Nephron progenitor cell (in vitro differentiated cells): ENCODE measurements around the gene ARFGEF3.
A peak's percentile ranks its signal among the peaks of the same experiment; 100 is the strongest.

Source experiments
- DNase-seq: peaks from one replicate; pipeline ENCODE4 v3.0.0; 2021
- H3K27ac Mint-ChIP-seq: 2 replicates; pipeline ENCODE4 v1.8.0; 2021; ENCODE audit warnings: mild to moderate bottlenecking, moderate library complexity, mixed read lengths
- H3K27me3 Mint-ChIP-seq: 2 replicates; pipeline ENCODE4 v1.8.0; 2021; ENCODE audit warnings: mild to moderate bottlenecking, low read depth, mixed read lengths; ENCODE audit not compliant: poor library complexity
- H3K36me3 Mint-ChIP-seq: 2 replicates; pipeline ENCODE4 v1.8.0; 2021; ENCODE audit warnings: low read depth, mixed read lengths
- H3K4me1 Mint-ChIP-seq: 2 replicates; pipeline ENCODE4 v1.8.0; 2021; ENCODE audit warnings: mixed read lengths
- H3K4me3 Mint-ChIP-seq: 2 replicates; pipeline ENCODE4 v1.8.0; 2021; ENCODE audit warnings: mild to moderate bottlenecking, moderate library complexity, mixed read lengths
- H3K9me3 Mint-ChIP-seq: 2 replicates; pipeline ENCODE4 v1.8.0; 2021; ENCODE audit warnings: mild to moderate bottlenecking, moderate library complexity, mixed read lengths
- TF ChIP-seq, protein P1 (sequence below): fragments of 200-600 bp; sonication (generic); IDR thresholded peaks from 2 replicates; pipeline ENCODE4 v1.5.0; 2021; ENCODE audit warnings: antibody characterized with exemption

The ARFGEF3 gene

DNA sequence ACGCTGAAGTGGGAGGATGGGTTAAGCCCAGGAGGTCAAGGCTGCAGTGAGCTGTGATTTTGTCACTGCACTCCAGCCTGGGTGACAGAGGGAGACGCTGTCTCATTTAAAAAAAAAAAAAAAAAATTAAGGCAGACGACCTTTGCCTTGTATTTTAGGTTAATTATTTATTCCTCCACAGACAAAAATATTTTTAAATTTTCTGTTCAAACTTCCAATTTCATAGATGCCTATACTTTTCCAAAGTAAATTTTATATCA is 209.6 kb downstream of the ARFGEF3 start:
- H3K27me3 Mint-ChIP-seq = peaks cover 3% of the 10 kb centered on the region
- DNase-seq = no peak
- H3K9me3 Mint-ChIP-seq = peaks cover 17% of the 10 kb centered on the region
- H3K36me3 Mint-ChIP-seq = peaks cover 5% of the 10 kb centered on the region
- H3K4me3 Mint-ChIP-seq = peak overlapping the region; percentile 71
- H3K27ac Mint-ChIP-seq = peak overlapping the region; percentile 82
- peaks cover 33% of the 10 kb centered on the region for H3K4me1 Mint-ChIP-seq
- TF ChIP-seq, protein P1, sequence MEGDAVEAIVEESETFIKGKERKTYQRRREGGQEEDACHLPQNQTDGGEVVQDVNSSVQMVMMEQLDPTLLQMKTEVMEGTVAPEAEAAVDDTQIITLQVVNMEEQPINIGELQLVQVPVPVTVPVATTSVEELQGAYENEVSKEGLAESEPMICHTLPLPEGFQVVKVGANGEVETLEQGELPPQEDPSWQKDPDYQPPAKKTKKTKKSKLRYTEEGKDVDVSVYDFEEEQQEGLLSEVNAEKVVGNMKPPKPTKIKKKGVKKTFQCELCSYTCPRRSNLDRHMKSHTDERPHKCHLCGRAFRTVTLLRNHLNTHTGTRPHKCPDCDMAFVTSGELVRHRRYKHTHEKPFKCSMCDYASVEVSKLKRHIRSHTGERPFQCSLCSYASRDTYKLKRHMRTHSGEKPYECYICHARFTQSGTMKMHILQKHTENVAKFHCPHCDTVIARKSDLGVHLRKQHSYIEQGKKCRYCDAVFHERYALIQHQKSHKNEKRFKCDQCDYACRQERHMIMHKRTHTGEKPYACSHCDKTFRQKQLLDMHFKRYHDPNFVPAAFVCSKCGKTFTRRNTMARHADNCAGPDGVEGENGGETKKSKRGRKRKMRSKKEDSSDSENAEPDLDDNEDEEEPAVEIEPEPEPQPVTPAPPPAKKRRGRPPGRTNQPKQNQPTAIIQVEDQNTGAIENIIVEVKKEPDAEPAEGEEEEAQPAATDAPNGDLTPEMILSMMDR = no peak

DNA sequence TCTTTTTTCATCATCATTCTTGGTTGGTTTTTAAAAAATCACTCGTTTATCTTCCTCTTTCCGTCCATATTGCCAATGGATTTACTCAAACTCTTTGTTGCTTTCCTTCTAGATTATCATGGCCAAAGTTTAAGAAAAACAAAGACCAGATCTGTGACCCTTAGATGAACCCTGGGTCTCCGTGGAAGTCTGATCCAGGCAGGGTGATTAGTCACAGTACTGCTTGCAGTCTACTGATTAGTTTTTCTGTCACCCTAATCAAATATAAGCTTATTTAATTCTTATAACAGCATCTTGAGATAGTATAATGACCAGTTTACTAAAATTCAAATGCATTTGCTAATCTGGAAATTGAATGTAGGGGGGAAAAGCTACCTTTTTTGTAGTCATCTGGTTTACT is 210.0 kb downstream of the ARFGEF3 start:
- Mint-ChIP-seq H3K4me1 (peaks cover 33% of the 10 kb centered on the region), H3K27ac (peak overlapping the region; percentile 82), H3K36me3 (peaks cover 5% of the 10 kb centered on the region), H3K27me3 (peaks cover 3% of the 10 kb centered on the region), H3K9me3 (peaks cover 14% of the 10 kb centered on the region), H3K4me3 (peak overlapping the region; percentile 71)
- no peak for DNase-seq
- TF ChIP-seq, protein P1 = no peak

DNA sequence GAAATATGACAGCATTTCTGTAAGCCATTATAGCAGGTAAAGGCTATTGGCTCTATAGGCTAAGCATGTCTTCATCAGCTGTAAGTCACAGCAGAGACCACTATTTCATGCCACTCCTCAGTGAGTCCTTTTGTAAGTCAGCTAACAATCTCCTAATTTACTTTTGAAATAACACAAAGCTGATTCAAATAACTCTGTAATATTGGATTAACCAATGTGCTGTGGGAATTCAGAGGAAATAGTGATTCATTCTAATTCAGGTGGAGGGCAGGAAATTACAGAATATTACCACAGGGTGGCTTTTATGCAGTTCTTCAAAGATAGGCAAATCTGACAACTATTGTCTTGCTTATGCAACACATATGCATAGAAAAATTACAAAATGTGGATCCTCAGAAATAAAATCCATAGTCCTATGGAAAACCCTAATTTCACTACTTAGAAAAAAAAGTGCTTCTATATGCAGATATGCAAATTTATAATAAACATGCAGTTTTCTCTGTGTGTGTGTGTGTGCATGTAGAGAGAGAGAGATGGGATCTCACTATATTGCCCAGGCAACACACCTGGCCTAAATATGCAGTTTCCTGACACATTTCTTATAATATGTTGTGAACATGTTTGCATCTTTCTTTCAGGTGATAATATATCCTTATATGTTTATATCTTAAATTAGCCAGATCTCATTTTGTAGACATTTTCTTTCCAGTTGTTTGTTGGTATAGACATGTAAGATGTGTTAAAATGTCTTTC is 211.1 kb downstream of the ARFGEF3 start:
- TF ChIP-seq, protein P1 = no peak
- Mint-ChIP-seq H3K4me3 (no peak overlapping the region), H3K9me3 (peaks cover 2% of the 10 kb centered on the region), H3K27me3 (peaks cover 3% of the 10 kb centered on the region), H3K4me1 (peaks cover 33% of the 10 kb centered on the region), H3K36me3 (no peaks in the 10 kb centered on the region), H3K27ac (no peak overlapping the region)
- no peak for DNase-seq

DNA sequence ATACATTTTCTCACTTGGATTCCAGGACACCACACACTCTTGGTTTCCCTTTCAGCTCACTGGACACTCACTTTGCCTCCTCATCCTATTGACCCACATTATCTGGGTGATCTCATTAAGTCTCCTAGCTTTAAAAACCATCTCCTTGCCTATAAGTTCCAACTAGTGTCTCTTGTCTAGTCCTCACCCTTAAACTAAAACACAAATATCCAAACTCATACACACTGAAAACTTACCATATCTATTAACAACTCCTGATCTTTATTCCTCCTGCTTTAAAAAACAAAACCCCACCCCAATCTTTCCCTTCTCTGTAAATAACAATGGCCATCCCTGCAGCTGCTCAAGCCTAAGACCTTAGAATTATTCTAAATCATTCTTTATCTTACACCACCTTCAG is 212.5 kb downstream of the ARFGEF3 start:
- H3K4me1 Mint-ChIP-seq = peaks cover 33% of the 10 kb centered on the region
- no peaks in the 10 kb centered on the region for H3K36me3 Mint-ChIP-seq

DNA sequence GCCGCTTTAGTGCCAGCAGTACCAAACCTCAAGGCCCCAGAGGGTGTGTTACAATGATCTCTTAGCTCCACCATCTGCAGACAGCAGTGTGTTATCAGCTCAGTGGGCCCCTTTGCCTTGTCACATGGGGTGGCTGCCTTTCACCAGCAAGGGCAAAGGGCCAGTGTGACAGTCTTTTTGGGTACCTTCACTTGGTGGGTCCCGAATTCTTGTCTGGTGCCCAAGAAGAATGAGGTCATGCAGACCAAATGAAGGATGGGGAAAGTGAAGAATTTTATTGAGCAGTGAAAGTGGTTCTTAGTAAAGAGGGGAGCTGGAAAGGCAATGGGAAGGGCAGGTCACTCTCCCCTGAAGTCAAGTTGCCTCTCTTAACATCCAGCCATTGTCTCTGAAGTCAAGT is 213.1 kb downstream of the ARFGEF3 start:
- Mint-ChIP-seq H3K4me1 (peaks cover 31% of the 10 kb centered on the region), H3K9me3 (no peaks in the 10 kb centered on the region), H3K27me3 (peaks cover 3% of the 10 kb centered on the region), H3K27ac (no peak overlapping the region), H3K36me3 (no peaks in the 10 kb centered on the region), H3K4me3 (no peak overlapping the region)
- DNase-seq = no peak
- TF ChIP-seq, protein P1 = no peak

More for the DNA sequence above, 212.5 kb downstream of the ARFGEF3 start:
- TF ChIP-seq, protein P1 = no peak
- DNase-seq = no peak
- Mint-ChIP-seq H3K9me3 (no peaks in the 10 kb centered on the region), H3K4me3 (no peak overlapping the region), H3K27ac (peak overlapping the region; percentile 6), H3K27me3 (peaks cover 3% of the 10 kb centered on the region)

DNA sequence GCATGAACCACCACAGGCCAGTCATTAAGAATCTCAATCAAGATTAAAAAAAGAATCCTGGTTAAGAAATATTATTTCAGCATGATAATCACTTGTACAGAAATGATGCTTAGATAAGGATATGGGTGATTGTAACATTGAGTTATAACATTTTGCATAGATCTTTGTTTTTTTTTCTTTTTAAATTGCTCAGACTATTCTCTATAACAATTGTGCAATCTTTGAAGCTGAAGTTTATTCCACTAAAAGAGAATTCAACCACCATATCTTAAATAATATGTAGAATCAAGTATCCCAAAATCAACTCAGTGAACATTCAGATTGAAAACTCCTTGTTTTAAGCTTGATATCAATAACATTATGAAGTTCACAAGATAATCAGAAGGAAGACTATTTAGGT is 215.3 kb downstream of the ARFGEF3 start:
- TF ChIP-seq, protein P1 = no peak
- H3K4me1 Mint-ChIP-seq = peaks cover 9% of the 10 kb centered on the region
- no peaks in the 10 kb centered on the region for H3K36me3 Mint-ChIP-seq
- DNase-seq = no peak
- H3K4me3 Mint-ChIP-seq = no peak overlapping the region
- no peak overlapping the region for H3K27ac Mint-ChIP-seq
- H3K27me3 Mint-ChIP-seq = peaks cover 3% of the 10 kb centered on the region
- H3K9me3 Mint-ChIP-seq = no peaks in the 10 kb centered on the region
